Germinal center (tissue), 1 donor: ENCODE results near the gene ISYNA1.

Experiments used
- DNase-seq: peaks from one replicate; pipeline ENCODE4 v3.0.0; 2012; ENCODE audit warnings: mixed read lengths, low spot score

ISYNA1 gene

DNA sequence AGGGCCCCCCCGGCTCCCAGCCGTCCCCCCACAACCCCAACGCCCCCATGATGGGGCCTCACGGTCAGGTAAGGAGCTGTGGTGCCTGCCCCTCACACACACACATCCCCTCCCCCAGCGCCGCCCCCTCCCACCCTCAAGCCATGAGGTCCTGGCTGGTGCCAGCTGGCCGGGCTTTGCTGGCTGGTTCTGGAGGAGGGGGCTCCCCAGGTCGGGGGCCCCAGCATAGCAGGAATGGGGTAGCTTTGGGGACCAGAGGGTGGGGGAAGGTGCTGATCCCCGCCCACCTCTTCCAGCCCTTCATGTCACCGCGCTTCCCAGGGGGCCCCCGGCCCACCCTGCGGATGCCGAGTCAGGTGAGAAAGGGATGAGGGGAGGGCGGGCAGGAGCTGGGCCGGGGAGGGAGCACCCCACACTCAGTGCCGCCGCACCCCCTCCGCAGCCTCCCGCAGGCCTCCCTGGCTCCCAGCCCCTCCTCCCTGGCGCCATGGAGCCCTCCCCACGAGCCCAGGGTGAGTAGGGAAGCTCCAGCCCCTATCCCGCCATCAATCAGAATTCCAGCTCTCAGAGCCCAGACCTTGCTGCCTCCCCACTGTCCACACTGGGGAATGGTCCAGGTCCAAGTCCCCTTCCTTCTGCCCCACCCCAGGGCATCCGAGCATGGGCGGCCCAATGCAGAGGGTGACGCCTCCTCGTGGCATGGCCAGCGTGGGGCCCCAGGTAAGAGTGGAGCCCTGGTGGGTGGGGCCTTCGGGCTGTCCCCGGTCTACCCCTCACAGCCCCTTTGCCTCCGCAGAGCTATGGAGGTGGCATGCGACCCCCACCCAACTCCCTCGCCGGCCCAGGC is 6.4 kb downstream of the ISYNA1 start:
- no peak for DNase-seq

DNA sequence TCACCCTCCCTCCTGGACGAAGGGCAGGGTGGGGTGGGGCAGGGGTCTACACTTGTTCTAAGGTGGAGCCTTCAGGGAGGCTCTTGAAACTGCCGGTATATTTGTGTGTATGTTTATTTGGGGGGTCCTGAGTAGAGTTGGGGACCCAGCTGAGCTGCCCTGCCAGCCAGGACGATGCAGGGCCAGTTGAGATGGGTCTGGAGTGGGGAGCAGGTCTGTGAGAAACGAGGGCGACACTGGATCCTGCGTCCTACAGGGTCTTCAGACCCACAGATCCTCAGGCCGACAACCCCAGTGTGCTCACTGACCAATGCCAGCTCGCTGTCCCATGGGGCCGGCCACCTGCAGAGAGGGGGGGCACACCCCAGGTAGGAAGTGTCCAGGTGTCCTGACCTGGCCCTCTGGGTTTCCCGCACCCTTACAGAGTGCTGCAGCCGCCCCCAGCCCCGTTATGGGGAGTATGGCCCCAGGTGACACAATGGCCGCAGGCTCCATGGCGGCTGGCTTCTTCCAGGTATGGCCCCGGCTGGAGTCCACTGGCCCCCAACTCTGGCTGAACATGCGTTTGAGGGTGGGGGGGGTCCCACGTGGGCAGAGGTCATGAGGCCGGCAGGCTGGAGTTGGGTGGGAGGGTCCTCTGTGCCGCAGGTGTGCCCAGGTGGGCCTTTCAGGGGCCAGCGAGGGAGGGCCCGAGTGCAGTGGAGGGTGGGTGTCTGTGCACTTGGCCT is 7.4 kb downstream of the ISYNA1 start:
- DNase-seq, result no peak

DNA sequence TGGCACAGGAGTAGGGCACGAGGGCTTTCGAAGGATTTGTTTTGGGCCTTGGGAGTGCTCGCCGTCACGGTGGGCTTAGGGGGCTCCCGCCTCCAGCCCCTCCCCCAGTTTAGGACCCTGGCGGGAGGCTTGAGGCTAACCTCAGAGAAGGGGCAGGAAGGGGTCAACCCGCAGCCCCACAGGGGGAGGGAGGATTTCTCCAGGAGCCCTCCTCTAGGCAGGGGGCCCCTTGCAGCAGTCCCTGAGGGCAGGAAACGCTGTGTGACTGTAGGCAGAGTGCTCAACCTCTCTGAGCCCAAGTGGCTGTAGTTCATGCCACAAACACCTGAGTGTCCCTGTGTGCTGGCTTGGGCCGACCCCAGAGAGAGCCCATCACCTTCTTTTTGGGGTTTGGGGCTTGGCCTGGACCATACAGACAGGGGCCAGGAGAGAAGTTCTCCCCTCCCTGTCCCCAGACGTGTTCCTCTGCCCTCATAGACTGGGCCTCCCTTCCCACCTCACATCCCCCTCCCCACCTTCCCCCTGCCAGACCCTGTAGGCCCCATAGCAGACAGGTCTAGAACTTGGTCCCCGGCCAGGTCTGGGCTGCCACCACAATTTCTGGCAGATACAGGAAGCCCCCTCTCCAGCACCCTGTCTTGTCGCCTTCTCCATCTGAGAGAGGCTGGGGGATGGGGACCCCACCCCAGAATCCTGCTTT is 8.1 kb downstream of the ISYNA1 start:
- no peak for DNase-seq

DNA sequence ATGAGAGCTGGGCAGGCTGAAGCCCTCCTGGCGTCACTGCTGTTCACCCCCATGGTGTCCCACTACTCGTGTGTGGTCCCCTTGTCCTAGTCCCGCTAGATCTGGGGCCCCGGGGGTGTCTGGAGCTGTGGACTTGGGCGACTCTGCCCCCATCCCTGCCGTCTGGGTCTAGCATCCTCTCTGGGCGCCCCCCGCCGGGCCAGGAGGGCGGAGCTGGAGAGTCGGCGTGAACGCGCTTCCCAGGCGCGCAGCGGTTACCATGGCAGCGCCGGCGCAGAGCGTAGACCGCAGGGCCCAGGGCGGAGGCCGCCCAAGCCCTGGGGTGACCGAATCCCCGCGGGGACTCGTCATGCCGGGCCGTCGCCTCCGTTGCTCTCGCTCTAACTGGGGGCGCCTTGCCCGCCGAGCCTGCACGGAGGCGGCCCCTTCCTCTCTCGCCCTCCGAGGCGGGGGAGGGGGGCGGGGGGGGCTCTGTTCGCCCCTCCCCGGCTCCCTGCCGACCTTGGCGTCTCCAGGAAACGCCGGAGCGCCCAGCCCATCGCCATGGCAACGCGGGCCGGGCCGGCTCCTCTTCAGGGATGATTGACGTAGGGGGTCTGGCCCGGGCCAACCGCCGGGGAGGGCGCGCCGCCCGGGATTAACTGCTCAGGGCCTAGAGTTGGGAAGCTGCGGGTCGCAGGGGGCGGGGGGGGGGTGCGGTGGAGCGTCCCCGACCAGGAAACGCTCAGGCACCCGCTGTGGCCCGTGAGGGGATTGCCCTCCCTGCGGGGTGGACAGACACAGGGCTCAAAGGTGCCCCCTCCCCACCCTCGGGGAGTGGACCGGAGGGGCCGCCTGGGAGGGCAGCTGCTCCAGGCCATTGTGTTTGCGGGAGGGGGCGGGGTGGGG is 8.9 kb downstream of the ISYNA1 start:
- peak; percentile 89 for DNase-seq

DNA sequence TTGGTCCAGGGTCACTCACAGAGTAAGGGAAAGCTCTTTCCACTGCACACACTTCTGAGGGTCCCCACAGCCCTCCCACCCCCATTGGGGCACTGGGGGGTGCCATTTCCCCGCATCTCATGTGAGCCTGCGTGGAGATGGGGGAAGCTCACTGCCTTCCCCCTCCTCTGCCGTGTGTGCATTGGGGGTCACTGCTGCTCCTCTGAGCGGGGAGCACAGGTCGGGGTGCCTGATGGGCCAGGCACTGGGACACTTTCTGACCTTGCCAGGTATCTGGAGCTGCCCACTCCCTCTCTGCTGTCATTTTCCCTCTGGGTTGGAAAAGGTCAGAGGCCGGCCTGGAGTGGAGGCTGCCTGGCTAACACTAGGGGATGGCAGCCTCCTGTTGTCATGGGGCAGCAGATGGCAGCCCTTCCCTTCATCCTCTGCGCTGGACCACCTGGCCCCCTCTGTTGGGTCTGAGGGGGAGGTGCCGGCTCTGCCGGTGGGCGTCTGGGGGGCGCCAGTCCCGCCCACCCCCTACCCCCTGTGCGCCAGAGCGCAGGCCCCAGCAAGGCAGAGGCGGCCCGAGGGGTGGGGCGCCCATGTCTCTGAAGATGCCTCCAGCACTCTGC is 9.7 kb downstream of the ISYNA1 start:
- no peak for DNase-seq

DNA sequence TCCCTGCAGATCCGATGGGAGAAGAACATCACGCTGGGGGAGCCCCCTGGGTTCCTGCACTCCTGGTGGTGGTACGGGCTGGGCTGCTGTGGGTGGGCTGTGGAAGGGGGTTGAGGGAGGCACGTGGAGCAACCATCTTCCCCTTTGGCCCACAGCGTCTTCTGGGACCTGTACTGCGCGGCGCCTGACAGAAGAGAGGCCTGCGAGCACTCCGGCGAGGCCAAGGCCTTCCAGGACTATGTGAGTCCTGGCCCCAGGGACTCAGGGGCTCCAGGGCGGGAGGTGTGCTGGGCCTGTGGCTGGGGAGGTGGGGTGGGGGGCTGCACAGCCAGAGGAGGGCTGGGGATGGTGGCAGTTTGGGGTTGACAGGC is 10.2 kb downstream of the ISYNA1 start:
- DNase-seq, result no peak

DNA sequence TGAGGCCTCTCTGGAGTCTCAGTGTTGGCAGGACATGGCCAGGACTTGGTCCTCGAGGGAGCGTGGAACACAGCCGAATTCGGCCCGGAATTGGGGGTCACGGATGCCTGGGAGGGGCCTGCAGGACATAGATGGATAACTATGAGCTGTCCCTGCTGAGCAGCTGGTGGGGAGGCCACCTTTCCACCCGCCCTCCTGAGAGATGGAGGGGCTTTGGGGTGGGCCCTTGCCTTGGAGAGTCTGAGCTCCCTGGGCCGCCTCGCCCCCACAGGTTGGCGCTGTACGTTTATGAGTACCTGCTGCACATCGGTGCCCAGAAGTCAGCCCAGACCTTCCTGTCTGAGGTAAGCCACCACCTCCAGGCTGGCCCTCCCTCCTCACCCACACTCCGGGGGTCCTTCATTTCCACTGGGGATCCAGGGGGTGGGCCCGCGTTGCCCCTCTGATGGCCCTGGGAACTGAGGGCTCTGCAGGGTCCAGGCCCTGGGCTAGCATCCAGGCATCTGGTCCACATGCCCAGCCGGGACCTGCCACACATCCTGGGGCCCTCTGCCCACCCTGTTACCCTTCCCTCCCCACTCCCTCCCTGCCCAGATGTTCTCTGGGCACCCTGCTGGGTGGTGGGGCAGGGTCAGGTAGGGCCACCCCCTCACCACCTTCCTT is 10.7 kb downstream of the ISYNA1 start:
- DNase-seq, result no peak

DNA sequence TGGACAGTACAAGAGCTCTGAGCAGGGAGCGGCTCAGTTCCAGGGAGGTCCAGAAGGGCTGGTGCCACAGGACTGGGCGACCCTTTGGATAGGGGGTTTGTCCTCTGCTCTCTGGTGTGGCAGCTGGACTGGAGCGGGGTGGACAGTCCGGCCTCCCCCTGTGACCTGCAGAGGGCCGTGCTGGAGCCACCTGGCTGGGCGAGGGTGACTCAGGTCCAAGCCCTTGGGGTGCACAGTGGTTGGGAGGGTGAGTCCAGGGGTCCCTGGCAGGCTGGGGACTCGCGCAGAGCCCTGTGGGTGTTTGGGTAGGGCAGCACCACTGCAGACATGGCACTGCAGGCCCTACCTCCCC is 11.5 kb downstream of the ISYNA1 start:
- no peak for DNase-seq

DNA sequence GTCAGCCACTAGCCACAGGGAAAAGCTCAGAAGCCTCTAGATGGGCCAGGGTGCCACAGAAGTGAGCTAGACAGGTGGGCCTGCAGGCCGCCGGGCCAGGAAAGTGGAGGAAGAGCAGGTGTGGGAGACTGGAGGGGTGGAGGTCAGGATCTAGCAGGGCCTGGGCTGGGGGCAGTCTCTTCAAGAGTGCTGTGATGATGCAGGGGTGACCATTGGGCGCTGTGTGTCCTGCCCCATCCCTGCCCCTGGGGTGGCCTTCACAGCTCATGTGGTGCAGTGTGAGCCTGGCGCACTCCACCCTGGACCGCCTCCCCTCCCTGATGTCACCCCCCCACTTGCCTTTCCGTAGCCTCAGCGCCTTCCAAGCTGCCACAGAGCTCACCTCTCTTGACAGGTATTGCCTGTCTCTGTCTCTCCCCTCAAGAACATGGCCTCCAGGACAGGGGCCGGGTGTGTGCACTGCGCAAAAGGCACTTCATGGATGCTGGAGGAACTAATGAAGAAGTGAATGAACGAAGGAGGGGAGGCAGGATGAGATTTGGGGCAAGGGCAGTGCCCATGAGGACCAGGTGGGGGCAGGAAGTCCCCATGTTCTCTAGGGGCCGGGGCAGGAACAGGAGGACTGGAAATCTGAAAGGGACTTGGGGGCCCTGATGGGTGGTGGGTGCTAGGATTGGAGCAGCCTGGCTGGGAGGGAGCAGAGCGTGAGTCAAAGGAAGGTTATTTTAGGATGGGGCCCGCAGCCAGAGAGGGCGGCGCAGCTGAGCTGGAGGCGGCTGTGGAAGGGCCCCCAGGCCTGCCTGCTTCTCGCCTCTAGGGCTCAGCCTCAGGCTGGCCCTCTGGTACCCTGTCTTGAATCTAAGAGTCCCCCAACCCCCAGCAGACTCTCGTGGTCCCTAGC is 12.2 kb downstream of the ISYNA1 start:
- DNase-seq, result no peak

DNA sequence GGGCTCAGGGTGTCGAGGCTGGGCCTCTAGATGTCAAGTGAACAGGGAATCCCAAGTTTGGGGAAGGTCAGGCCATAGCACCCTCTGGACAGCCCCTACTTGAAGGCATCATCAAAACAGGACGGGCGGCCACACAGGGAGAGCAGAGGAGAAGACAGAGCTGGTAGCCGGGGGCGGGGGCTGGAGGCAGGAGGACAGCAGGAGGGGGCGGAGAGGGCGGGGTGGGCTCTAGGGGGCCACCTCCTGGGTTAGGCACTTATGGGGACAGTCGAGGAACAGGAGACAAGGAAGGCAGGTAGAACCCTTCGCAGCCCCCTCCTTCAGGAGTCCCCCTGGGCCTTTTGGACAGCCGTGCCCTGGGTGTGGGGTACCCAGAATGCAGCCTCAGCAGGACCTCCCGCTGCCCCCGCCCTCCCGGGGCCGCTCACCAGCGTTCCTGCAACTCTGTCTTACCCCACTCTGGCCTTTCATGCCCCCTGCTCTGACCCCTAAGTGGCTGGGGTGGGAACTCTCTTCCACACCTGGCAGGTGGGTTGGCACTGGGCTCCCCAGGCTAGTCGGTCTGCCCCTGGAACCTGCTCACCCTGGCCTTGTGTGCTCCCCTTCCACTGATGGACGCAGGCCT is 12.9 kb downstream of the ISYNA1 start:
- no peak for DNase-seq

DNA sequence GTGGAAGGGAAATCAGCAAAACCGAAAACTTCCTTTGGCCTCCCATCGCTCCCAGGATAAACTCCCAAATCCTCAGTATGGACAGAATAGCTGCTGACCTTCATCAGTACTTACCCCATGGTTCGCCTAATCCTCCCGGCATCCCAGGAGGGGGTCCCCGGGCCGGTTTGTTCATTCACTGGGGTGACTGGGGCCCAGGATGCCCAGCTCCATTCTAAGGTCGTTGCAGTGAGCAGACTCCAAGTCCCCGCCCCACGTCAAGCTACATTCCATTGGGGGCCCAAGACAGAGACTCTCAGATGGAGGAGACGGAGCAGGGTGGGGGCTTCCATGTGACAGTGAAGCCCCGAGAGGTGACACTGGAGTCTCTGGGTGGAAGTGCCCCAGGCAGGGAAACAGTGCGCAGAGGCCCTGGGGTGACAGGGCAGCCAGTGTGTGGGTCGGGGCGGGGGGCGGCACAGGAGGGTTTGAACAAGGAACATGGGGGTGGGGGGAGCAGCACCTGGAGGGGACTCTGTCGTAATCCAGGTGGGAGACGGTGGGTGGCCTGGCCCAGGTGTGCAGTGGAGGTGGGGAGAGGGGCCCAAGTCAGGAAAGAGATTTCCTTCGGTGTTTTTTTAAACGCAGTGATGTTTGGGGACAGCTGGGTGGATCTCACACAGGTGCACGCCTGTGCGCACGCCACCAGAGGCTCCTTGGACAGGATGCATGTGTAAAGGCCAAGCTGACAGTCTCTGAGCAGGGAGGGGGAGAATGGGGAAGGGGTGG is 13.6 kb downstream of the ISYNA1 start:
- peak; percentile 4 for DNase-seq

DNA sequence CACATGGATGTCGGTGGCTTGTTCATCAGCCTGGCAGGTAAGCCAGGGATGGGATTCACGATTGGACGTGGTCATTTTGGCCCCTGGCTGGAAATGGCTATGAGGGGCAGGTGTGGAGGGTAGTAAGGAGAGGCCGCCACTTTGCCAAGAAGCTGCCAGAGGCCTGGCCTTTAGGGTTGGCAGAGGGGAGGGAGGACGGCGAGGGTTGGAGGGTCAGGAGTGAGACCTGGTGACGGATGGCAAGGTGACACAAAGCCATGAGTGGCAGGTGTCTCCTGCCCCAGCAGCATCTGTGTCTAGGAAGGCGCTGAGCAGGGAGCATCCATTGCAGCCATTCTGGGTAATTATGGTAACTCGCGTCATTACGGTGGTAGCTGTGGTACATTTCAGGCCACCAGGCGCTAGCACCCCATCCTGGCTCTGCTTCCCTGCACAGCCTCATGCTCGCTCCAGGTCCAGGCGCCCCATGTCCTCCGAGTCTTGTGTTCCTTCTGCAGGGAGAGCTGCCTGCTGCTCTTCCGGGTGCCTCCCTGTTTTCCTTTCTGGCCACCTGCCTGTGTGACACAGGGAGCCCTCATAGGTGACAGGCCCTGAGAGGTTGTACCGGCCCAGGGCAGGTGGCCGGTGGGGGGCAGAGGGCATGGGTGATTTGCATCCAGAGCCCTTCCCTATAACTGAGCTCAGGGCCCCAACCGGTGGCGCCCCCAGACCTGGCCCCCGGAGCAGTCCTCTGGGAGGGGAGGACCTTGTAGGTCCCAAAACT is 14.5 kb downstream of the ISYNA1 start:
- no peak for DNase-seq

DNA sequence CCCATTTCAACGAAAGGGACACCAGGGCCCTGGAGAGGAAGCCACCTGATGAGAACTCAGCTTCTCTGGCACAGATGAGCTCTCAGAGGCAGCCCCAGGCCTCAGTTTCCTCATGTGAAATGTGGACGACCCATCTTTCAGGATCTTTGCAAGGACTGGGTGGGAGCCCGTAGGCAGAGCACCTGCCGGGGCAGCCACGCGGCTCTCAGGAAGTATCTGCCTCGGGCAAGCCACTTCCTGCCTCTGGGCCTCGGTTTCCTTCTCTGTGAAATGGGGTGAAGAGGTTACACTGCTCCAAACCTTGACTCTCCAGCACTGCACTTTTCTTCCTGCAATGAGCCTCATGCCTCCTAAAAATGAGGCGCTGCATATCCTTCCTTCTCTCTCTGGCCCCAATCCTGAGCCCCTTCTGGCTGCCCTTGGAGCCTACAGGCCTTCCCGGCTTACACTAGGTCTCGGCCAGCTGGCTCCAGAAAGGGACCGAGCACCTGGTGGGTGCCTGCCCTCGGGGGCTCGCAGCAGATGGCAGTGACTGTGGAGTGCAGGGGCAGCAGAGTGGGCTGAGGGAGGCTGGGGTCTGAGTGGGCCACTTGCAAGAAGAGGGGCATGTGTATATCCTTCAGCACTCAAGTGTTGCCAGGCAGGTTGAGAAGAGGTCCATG is 15.3 kb downstream of the ISYNA1 start:
- peak; percentile 15 for DNase-seq

DNA sequence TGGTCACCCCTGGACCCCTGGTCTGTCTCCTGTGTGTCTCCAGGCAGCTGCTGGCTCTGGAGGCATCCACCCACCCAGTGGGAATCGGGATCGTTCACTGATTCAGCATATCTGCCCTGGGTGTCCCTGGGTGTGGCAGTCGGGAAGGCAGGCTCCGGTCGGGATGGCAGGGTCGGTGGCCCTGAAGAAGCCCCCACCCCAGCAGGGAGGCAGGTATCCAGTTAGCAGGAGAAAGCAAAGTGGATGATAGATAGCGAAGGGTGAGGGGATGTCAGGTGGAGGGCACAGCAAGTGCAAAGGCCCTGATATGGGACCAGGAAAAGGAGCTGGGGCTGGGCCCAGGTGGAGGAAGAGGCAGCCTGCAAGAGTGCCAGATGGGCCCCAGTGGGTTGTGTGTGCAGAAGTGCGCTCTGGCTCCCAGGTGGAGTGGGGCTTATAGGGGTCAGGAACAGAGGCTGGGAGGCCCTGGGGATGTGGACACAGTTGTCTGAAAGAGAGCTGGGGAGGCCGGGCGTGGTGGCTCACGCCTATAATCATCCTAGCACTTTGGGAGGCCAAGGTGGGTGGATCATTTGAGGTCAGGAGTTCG is 16.5 kb downstream of the ISYNA1 start:
- DNase-seq, result no peak

DNA sequence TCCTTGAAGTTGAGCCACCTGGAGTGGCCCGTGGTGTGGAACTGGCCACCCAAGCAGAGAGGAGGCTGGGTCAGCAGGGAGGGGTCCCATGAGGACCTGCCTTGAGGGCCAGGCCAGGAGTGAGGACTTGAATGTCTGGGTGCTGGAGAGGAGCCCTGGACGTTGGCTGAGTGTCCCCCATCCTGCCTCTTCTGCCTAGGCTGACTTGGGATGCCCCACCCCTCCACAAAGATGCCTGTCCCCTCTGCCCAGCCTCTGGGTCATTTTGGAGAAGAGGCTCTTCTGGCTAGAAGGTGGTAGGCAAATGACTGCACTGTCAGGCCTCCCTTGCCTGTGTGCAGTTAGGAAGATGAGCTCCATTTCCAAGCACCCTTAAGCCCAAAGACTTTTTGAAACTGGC is 17.0 kb downstream of the ISYNA1 start:
- DNase-seq, result no peak

DNA sequence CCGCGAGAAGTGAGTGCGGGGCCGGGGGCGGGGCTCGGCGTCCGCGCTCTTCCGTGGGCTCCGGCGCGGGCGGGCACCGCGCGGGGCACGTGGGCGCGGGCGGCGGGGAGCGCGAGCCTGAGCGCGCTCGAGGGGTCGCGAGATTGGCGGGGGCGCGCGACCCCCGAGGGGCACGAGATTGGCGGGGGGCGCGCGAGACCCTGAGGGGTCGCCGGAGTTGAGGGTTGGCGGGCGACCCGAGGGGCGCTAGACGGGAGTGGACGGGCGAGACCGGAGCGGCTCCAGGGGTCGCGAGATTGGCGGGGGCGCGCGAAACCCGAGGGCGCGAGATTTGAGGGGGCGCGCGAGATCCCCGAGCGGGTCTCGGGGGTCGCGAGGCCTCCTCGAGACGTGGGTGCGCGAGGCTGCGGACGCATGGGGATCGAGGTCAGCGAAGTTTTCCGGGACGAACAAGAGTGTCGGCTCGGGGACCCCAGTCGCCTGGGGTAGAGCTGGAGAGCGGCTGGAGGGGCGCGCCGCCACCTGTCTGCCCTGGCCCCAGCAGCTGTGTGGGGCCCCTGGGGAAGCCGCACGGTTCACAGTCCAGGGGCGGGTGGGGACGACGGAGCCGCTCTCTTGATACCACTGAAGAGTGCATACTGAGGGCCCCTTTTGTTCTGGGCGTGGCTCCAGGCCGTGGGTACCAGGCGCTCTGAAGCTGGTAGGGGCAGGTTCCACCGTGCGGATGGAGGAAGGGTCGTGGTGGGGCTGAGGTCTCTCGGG is 18.1 kb downstream of the ISYNA1 start:
- DNase-seq, result peak; percentile 72
